Mucosa of descending colon (tissue), 3 donors: ENCODE measurements around the gene SHISA7. TPM values are rescaled to one million over a fixed set of nuclear protein-coding genes. Genes with fewer than 3 reads are reported as not detected.
A peak's percentile ranks its signal among the peaks of the same experiment; 100 is the strongest.

Experiments
- ATAC-seq: fragments of 200-7000 bp; cut with Tn5 transposase; one replicate; pipeline ENCODE4 v1.9.1; 2020; ENCODE audit warnings: mild to moderate bottlenecking, moderate library complexity
- DNase-seq, 3 donors: peaks; one replicate each; pipeline ENCODE4 v3.0.0-alpha.2; 2020
- H3K36me3 ChIP-seq: fragments of 200-600 bp; one replicate; pipeline ENCODE4 v1.8.0; 2021; ENCODE audit warnings: low read depth, mild to moderate bottlenecking
- H3K4me1 ChIP-seq: fragments of 200-600 bp; one replicate; pipeline ENCODE4 v1.8.0; 2021; ENCODE audit warnings: low read depth, mild to moderate bottlenecking
- H3K4me3 ChIP-seq: fragments of 200-600 bp; one replicate; pipeline ENCODE4 v1.8.0; 2021; ENCODE audit warnings: mild to moderate bottlenecking
- H3K9me3 ChIP-seq: fragments of 200-600 bp; one replicate; pipeline ENCODE4 v1.8.0; 2021; ENCODE audit warnings: mild to moderate bottlenecking
- intact Hi-C, 2 donors: fragments of 100-400 bp; cut with DNase I in 1 of 2; cut with micrococcal nuclease in 1 of 2; formaldehyde crosslinking; loops; one replicate each; pipeline versions ENCODE4 v1.11.0 to v1.11.1; 2022; cut with DNase I, micrococcal nuclease
- total RNA-seq, 3 donors: library from RNA; stranded (reverse); fragmentation: NEBNext Ultra II Directional in 2 of 3; extraction: Animal tissue kit (Norgen Biotek cat#: 25700) in 2 of 3; gene quantifications; one replicate each; pipeline versions ENCODE4 v1.2.1 to v1.2.4, GENCODE V29; 2021 to 2023
- TF ChIP-seq, protein P1 (sequence below): fragments of 200-600 bp; IDR thresholded peaks from one replicate; pipeline ENCODE4 v1.8.0; 2022; ENCODE audit warnings: antibody characterized with exemption, mild to moderate bottlenecking
- donor health status: DM: no; HTN: no; CAD: no; lungs with moderate emphysema.
- donor health status: DM: no; HTN: no; CAD: no.
- donor health status: DM: no; HTN: yes; CAD: no.

Gene SHISA7
- total RNA-seq, 3 donors from 2014 or later: 0.35 TPM; not detected in 2

DNA sequence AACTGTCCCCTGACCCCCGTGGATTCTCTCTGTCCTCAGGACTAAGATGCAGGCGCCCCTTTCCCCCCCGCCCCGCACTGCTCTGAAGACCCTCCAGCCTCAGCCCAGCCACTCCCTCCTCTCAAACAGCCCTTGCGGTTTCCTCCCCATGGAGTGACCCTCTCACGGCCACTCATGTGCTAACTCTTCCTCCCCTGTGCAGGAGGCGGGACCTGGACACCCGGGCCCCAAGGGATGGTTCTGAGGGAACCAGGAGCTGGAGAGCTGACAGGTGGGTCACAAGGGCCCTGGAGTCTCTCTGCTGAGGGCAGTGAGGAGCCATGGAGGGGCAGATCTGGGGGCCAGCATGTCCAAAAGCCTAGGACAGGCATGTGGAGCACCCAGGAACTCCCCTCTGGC, 16.4 kb upstream of the SHISA7 start:
- no peak for ATAC-seq
- intact Hi-C loops: no loop called here
- Histone ChIP-seq H3K4me1 (peaks cover 10% of the 10 kb centered on the region), H3K9me3 (no peaks in the 10 kb centered on the region), H3K36me3 (peaks cover 4% of the 10 kb centered on the region), H3K4me3 (no peak overlapping the region)
- no peak for DNase-seq
- TF ChIP-seq, protein P1, sequence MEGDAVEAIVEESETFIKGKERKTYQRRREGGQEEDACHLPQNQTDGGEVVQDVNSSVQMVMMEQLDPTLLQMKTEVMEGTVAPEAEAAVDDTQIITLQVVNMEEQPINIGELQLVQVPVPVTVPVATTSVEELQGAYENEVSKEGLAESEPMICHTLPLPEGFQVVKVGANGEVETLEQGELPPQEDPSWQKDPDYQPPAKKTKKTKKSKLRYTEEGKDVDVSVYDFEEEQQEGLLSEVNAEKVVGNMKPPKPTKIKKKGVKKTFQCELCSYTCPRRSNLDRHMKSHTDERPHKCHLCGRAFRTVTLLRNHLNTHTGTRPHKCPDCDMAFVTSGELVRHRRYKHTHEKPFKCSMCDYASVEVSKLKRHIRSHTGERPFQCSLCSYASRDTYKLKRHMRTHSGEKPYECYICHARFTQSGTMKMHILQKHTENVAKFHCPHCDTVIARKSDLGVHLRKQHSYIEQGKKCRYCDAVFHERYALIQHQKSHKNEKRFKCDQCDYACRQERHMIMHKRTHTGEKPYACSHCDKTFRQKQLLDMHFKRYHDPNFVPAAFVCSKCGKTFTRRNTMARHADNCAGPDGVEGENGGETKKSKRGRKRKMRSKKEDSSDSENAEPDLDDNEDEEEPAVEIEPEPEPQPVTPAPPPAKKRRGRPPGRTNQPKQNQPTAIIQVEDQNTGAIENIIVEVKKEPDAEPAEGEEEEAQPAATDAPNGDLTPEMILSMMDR: no peak

DNA sequence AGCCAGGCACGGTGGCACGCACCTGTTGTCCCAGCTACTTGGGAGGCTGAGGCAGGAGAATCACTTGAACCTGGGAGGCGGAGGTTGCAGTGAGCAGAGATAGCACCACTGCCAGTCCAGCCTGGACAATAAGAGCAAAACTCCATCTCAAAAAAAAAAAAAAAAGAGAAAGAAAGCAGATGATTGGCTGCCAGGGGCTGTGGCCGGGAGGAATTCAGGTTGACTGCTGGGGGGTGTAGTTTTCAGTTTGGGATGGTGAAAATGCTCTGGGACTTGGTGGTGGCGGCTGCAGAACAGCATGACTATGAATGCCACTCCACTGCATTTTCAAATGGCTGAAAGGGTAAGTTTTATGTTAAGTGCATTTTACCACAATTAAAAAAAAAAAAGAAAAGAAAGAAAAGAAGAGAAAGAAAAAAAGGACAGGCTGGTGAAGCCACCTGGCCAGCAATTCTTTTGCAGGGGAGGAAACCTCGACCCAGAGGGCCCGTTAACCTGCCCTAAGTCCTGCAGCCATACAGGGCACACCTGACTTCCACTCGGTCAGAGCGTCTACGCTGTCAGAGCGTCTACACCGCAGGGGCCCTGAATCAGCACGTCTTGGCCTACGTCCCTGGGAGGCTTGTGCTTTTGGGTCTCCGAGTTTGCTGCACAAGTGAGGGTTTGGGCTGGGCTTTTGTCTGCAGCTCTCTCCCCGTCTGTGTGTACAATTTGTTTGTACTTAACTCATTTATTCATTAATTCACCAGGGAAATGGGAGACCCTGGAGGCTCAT, 14.8 kb upstream of the SHISA7 start:
- TF ChIP-seq, protein P1: no peak
- intact Hi-C loops: no loop called here
- Histone ChIP-seq H3K9me3 (no peaks in the 10 kb centered on the region), H3K4me1 (peaks cover 10% of the 10 kb centered on the region), H3K4me3 (no peak overlapping the region), H3K36me3 (peaks cover 4% of the 10 kb centered on the region)
- DNase-seq (no peak), ATAC-seq (no peak)

DNA sequence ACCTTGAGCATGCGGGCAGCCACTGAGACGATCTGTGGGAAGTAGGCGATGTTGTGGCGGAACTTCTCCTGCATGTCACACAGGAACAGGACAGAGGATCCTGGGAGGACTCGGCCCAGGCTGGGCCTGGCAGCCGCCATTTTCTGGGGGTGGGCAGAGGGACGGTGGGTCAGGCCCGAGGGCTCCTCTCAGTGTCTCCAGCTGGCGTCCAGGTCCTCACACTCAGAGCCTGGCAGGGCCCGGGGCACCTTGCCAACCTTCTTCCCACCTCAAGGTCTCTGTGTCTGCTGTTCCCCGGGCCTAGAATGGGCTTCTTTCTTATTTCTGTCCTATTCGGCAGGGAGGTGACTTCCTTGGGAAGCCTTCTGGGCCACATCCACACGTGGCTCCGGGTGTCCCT, 13.2 kb upstream of the SHISA7 start:
- TF ChIP-seq, protein P1: no peak
- intact Hi-C loops: no loop called here
- no peak overlapping the region for H3K4me3 ChIP-seq

DNA sequence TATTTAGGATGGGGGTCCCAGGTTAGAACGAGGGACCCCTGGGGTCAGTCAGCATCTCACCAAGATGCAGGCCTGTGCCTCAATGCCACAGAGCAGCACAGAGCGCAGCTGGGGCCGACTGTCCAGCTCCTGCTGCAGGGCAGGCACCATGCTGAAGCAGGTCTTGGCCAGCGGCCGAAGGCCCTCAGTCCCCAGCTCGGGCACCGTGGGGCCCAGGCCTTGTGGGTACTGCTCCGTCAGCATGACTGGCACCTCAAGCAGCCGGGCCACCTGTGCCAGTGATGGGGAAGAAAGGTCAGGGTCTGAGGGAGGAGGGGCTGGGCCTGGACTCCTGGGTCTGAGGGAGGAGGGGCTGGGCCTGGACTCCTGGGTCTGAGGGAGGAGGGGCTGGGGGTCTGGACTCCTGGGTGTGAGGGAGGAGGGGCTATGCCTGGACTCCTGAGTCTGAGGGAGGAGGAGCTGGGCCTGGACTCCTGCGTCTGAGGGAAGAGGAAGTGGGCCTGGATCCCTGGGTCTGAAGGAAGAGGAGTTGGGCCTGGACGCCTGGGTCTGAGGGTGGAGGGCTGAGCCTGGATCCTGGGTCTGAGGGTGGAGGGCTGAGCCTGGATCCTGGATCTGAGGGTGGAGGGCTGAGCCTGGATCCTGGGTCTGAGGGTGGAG, 12.6 kb upstream of the SHISA7 start:
- ATAC-seq (no peak), DNase-seq (no peak)
- peaks cover 19% of the 10 kb centered on the region for H3K4me1 ChIP-seq
- no peak overlapping the region for H3K4me3 ChIP-seq
- intact Hi-C loops: no loop called here
- H3K36me3 ChIP-seq: no peaks in the 10 kb centered on the region
- TF ChIP-seq, protein P1: no peak
- no peaks in the 10 kb centered on the region for H3K9me3 ChIP-seq

More for the DNA sequence above, 13.2 kb upstream of the SHISA7 start:
- Histone ChIP-seq H3K4me1 (peaks cover 18% of the 10 kb centered on the region), H3K9me3 (no peaks in the 10 kb centered on the region), H3K36me3 (no peaks in the 10 kb centered on the region)
- DNase-seq: no peak
- ATAC-seq: no peak

DNA sequence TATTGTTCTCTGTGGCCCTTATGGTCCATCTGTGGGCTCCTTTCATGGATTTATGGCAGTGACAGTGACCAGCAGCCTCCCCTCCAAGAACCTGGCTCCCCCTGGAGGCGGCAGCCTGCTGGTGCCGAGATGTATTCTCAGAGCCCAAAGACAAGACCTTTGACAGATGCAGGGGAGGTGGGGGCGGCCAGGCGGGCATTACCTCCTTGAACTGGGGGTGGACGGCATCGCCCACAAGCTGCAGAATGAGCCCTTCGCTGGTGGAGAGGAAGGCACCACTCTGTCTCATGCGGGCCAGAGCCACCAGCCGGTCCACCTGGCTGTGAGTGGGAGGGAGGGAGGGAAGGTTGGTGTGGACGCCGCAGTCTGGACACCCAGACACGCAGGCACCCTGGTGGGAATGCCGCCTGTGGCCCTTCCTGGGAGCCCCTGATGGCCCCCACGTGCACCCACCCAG, 11.7 kb upstream of the SHISA7 start:
- Histone ChIP-seq H3K4me1 (peaks cover 12% of the 10 kb centered on the region), H3K4me3 (no peak overlapping the region), H3K9me3 (no peaks in the 10 kb centered on the region), H3K36me3 (no peaks in the 10 kb centered on the region)
- DNase-seq (peak in 2 of 3 donors; percentile 46 to 56), ATAC-seq (peak; percentile 47)
- TF ChIP-seq, protein P1: peak; percentile 20
- intact Hi-C loops: no loop called here
